Small intestine (tissue), 7 donors: ENCODE results near the gene MNAT1. TPM values are rescaled to one million over a fixed set of nuclear protein-coding genes. Genes with fewer than 3 reads are reported as not detected.
"Not testable (repeated sequence)": the region's sequence is repeated elsewhere in the genome, so short reads cannot be mapped to it uniquely, and the experiment has no call there.

Experiments used
- DNase-seq, 2 donors: peaks; one replicate each; pipeline versions ENCODE4 v3.0.0 to v3.0.0-alpha.2; 2013
- FAIRE-seq: peaks from 2 replicates; lab custom pipeline; 2012; peaks lifted over from hg19 to GRCh38; lab: Jason Lieb, UNC
- H3K27ac ChIP-seq, 3 donors: one replicate each; pipeline ENCODE4 v1.5.1; 2013; ENCODE audit warnings: low read length in 2 of 3, mild to moderate bottlenecking in 2 of 3, control low read depth in 1 of 3, inconsistent platforms in 1 of 3, low read depth in 1 of 3, moderate library complexity in 1 of 3
- H3K27me3 ChIP-seq, 3 donors: one replicate each; pipeline ENCODE4 v1.6.1; 2013; ENCODE audit warnings: low read length in 3 of 3, inconsistent platforms in 1 of 3; ENCODE audit not compliant: control insufficient read depth in 3 of 3, insufficient read depth in 3 of 3
- H3K36me3 ChIP-seq, 3 donors: one replicate each; pipeline ENCODE4 v1.6.1; 2013; ENCODE audit warnings: low read length in 3 of 3, inconsistent platforms in 1 of 3, low read depth in 1 of 3, mild to moderate bottlenecking in 1 of 3, moderate library complexity in 1 of 3; ENCODE audit not compliant: control insufficient read depth in 3 of 3, insufficient read depth in 2 of 3
- H3K4me1 ChIP-seq, 3 donors: one replicate each; pipeline ENCODE4 v1.6.1; 2013; ENCODE audit warnings: low read length in 2 of 3, inconsistent platforms in 1 of 3, low read depth in 1 of 3, mild to moderate bottlenecking in 1 of 3, moderate library complexity in 1 of 3; ENCODE audit not compliant: control insufficient read depth in 3 of 3, insufficient read depth in 2 of 3
- H3K4me3 ChIP-seq, 3 donors: one replicate each; pipeline ENCODE4 v1.5.1; 2013; ENCODE audit warnings: low read length in 3 of 3, control low read depth in 1 of 3, inconsistent platforms in 1 of 3, low read depth in 1 of 3, mild to moderate bottlenecking in 1 of 3, moderate library complexity in 1 of 3
- H3K9me3 ChIP-seq, 2 donors: one replicate each; pipeline ENCODE4 v1.6.1; 2013; ENCODE audit warnings: low read depth in 1 of 2, low read length in 1 of 2; ENCODE audit not compliant: control insufficient read depth in 2 of 2, insufficient read depth in 1 of 2
- WGBS, 3 donors: extraction: QIAGEN DNeasy Blood & Tissue Kit; methylation state at CpG; one replicate each; pipeline ENCODE4 v1.1.7; 2013; 5-methylcytosine and 5-hydroxymethylcytosine counted together
- polyA plus RNA-seq, 4 donors: library from polyadenylated mRNA; stranded (reverse) in 3 of 4; unstranded in 1 of 4; fragments of 200-250 nt in 3 of 4; fragments of 120-200 nt in 1 of 4; gene quantifications; one replicate each; pipeline versions ENCODE4 v1.2.1 to v1.2.3, GENCODE V29; 2013
- donor health status: healthy with polysubstance abuse.
- donor health status: control.
- donor health status: control.
- donor health status: Bipolar disorder and iron deficiency.
- donor health status: healthy.

Gene MNAT1
- polyA plus RNA-seq, 4 donors = 9.5 to 28.7 (median 12.8) TPM

- Histone ChIP-seq H3K27me3 (no peaks in the 10 kb centered on the region), H3K4me1 (no peaks in the 10 kb centered on the region), H3K4me3 (no peak overlapping the region), H3K9me3 (no peaks in the 10 kb centered on the region), H3K36me3 (no peaks in the 10 kb centered on the region), H3K27ac (no peak overlapping the region)
- no peak for DNase-seq
- no peak for FAIRE-seq
These were observed 39.0 kb downstream of the MNAT1 start for GRCh38 chr14:60773558-60773957.

GRCh38 chr14:60775296-60775695 is 40.7 kb downstream of the MNAT1 start:
- Histone ChIP-seq H3K27me3 (no peaks in the 10 kb centered on the region), H3K9me3 (no peaks in the 10 kb centered on the region)
- FAIRE-seq = no peak

GRCh38 chr14:60777856-60778578 is 43.5 kb downstream of the MNAT1 start:
- FAIRE-seq (no peak), DNase-seq (no peak)
- no peak overlapping the region for H3K4me3 ChIP-seq
- H3K27me3 ChIP-seq = no peaks in the 10 kb centered on the region
- H3K9me3 ChIP-seq = no peaks in the 10 kb centered on the region
- H3K27ac ChIP-seq = no peak overlapping the region
- H3K36me3 ChIP-seq = no peaks in the 10 kb centered on the region
- no peaks in the 10 kb centered on the region for H3K4me1 ChIP-seq

More at GRCh38 chr14:60775296-60775695, 40.7 kb downstream of the MNAT1 start:
- Histone ChIP-seq H3K4me3 (no peak overlapping the region), H3K27ac (no peak overlapping the region), H3K36me3 (no peaks in the 10 kb centered on the region), H3K4me1 (no peaks in the 10 kb centered on the region)
- DNase-seq = no peak

DNA sequence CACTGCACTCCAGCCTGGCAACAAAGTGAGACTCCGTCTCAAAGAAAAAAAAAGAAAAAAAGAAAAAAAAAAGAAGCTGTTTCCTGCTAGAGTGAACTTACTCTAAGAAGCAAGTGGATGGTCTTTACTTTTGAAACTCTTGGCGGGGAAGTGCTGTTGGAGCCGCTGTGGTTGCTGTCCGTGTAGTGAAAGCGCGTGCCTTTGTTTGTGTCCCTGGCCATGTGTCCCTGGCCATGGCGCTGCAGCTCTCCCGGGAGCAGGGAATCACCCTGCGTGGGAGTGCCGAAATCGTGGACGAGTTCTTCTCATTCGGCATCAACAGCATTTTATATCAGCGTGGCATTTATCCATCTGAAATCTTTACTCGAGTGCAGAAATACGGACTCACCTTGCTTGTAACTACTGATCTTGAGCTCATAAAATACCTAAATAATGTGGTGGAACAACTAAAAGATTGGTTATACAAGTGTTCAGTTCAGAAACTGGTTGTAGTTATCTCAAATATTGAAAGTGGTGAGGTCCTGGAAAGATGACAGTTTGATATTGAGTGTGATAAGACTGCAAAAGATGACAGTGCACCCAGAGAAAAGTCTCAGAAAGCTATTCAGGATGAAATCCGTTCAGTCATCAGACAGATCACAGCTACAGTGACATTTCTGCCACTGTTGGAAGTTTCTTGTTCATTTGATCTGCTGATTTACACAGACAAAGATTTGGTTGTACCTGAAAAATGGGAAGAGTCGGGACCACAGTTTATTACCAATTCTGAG is 45.4 kb downstream of the MNAT1 start:
- not testable (repeated sequence) for H3K27ac ChIP-seq, DNase-seq, H3K4me3 ChIP-seq, H3K27me3 ChIP-seq, H3K9me3 ChIP-seq, FAIRE-seq, H3K4me1 ChIP-seq, H3K36me3 ChIP-seq
- 95 to 98% (median 97%) methylated on average over 18 of the region's 18 CpGs for WGBS, 3 donors

DNA sequence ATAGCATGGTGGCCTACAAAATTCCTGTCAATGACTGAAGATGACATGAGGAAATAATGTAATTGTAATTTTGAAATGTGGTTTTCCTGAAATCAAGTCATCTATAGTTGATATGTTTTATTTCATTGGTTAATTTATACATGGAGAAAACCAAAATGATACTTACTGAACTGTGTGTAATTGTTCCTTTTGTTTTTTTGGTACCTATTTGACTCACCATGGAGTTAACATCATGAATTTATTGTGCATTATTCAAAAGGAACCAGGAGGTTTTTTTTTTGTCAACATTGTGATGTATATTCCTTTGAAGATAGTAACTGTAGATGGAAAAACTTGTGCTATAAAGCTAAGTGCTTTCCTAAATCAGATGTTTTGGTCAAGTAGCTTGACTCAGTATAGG is 46.0 kb downstream of the MNAT1 start:
- not testable (repeated sequence) for H3K36me3 ChIP-seq, FAIRE-seq, H3K9me3 ChIP-seq, H3K4me3 ChIP-seq, H3K4me1 ChIP-seq, H3K27me3 ChIP-seq, H3K27ac ChIP-seq, DNase-seq

DNA sequence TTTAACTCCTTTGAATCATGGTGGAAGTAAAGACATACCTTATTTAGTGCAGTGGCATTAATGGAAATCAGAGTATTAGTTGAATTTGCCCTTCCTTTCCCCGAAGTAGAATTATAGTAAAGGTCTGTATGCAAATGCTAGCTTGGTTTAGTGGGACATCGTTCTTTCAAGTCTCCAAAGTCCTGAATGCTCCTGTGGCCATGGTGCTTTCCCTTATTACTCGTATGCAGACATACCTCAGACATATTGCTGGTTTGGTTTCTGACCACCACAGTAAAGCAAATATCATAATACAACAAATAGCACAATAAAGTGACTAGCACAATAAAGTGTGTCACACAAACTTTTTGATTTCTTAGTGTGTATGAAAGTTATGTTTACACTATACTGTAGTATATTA is 52.3 kb downstream of the MNAT1 start:
- Histone ChIP-seq H3K4me3 (no peak overlapping the region), H3K27ac (no peak overlapping the region), H3K36me3 (no peaks in the 10 kb centered on the region), H3K9me3 (no peaks in the 10 kb centered on the region), H3K27me3 (no peaks in the 10 kb centered on the region), H3K4me1 (no peaks in the 10 kb centered on the region)
- FAIRE-seq (no peak), DNase-seq (no peak)
- WGBS, 3 donors = 81 to 93% (median 90%) methylated on average over 3 of the region's 3 CpGs

- WGBS, 3 donors = 91 to 100% (median 95%) methylated on average over 1 of the region's 1 CpG
- H3K36me3 ChIP-seq = peaks cover 0 to 9% (median 0%) of the 10 kb centered on the region in 3 donors
- no peak for DNase-seq
- no peak overlapping the region for H3K27ac ChIP-seq
- H3K4me3 ChIP-seq = no peak overlapping the region
- H3K4me1 ChIP-seq = no peaks in the 10 kb centered on the region
- H3K9me3 ChIP-seq = peaks cover 0 to 12% of the 10 kb centered on the region in 2 donors
- no peak for FAIRE-seq
- H3K27me3 ChIP-seq = no peaks in the 10 kb centered on the region
These were observed 55.1 kb downstream of the MNAT1 start for GRCh38 chr14:60789656-60790055.

DNA sequence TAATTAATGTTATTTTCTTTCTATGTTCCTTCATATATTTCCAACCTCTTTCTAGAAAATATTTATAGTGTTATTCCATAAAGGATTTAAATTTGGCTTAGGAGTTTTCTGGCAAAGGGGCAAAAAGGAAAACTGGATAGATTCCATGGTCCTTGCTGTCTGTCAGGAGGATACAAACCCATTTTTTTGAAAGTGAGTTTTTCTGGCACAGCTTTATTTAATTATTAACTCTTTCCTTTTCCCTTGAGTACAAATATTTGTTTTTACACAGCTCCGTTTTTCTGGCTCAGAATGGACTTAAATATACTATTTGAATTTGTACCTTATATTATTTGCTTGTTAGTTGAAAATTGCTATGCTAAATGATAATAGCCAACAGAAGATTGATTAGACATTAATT is 56.3 kb downstream of the MNAT1 start:
- Histone ChIP-seq H3K27ac (no peak overlapping the region), H3K36me3 (peaks cover 0 to 9% (median 0%) of the 10 kb centered on the region in 3 donors), H3K9me3 (peaks cover 0 to 12% of the 10 kb centered on the region in 2 donors), H3K27me3 (no peaks in the 10 kb centered on the region), H3K4me1 (no peaks in the 10 kb centered on the region), H3K4me3 (no peak overlapping the region)
- no peak for FAIRE-seq
- WGBS, 3 donors = 78 to 81% (median 80%) methylated on average over 1 of the region's 1 CpG
- DNase-seq = no peak
